Measurements from ENCODE around the gene NSF.
"Not testable (repeated sequence)": the region's sequence is repeated elsewhere in the genome, so short reads cannot be mapped to it uniquely, and the experiment has no call there.

- not testable (repeated sequence) for TF ChIP-seq POLR2AphosphoS5 (IDR thresholded peaks at IDR 0.05; ENCODE audit: insufficient read depth in 1 of 2, low read depth in 1 of 2); CTCF (IDR thresholded peaks at IDR 0.05); POLR2A (IDR thresholded peaks at IDR 0.05)
Measured at GRCh38 chr17:46647251-46647650, 56.8 kb downstream of the NSF start.
